Thyroid gland (tissue), 4 donors: ENCODE measurements around the gene JMJD1C. TPM values are rescaled to one million over a fixed set of nuclear protein-coding genes. Genes with fewer than 3 reads are reported as not detected.

Experiments used
- DNase-seq, 2 donors: peaks; one replicate each; pipeline ENCODE4 v3.0.0-alpha.2; 2019
- H3K27ac ChIP-seq, 3 donors: fragments of 200-600 bp; sonication (generic); 1 replicate in 2 of 3; 2 replicates in 1 of 3; pipeline ENCODE4 v1.5.1; 2016 to 2019; ENCODE audit warnings: mild to moderate bottlenecking in 1 of 3, moderate library complexity in 1 of 3
- H3K27me3 ChIP-seq: fragments of 200-600 bp; sonication (generic); one replicate; pipeline ENCODE4 v1.5.1; 2019
- H3K36me3 ChIP-seq, 2 donors: fragments of 200-600 bp; sonication (generic); one replicate each; pipeline ENCODE4 v1.5.1; 2016 to 2019
- H3K4me1 ChIP-seq, 2 donors: fragments of 200-600 bp; sonication (generic); one replicate each; pipeline ENCODE4 v1.5.1; 2017 to 2019
- H3K4me3 ChIP-seq, 3 donors: fragments of 200-600 bp; sonication (generic); replicated peaks in 1 of 3; 1 replicate in 2 of 3; 2 replicates in 1 of 3; pipeline ENCODE4 v1.5.1; 2016; ENCODE audit warnings: mild to moderate bottlenecking in 1 of 3
- H3K9me3 ChIP-seq: fragments of 200-600 bp; sonication (generic); one replicate; pipeline ENCODE4 v1.5.1; 2017
- POLR2A ChIP-seq, 2 donors: fragments of 450-650 bp; IDR thresholded peaks; one replicate each; pipeline ENCODE4 v1.6.1; 2017; ENCODE audit warnings: antibody characterized with exemption in 2 of 2, mild to moderate bottlenecking in 2 of 2, moderate library complexity in 1 of 2
- WGBS, 2 donors: methylation state at CpG; one replicate each; pipeline ENCODE4 v1.1.5; 2017; 5-methylcytosine and 5-hydroxymethylcytosine counted together
- intact Hi-C: fragments of 100-400 bp; cut with DNase I; formaldehyde crosslinking; loops from one replicate; pipeline ENCODE4 v1.15.1; 2023
- total RNA-seq, 4 donors: library from RNA; depleted of rRNA; stranded (reverse); fragments of >200 nt; gene quantifications; one replicate each; pipeline ENCODE4 v1.2.3, GENCODE V29; 2016
- TF ChIP-seq, protein P1 (sequence below), 6 experiments: fragments of 200-600 bp in 3 of 6; fragments of 450-650 bp in 3 of 6; sonication (generic) in 3 of 6; IDR thresholded peaks; one replicate each; pipeline ENCODE4 v1.5.1; 2016 to 2019; ENCODE audit warnings: antibody characterized with exemption in 6 of 6, mild to moderate bottlenecking in 2 of 6, inconsistent platforms in 1 of 6, moderate library complexity in 1 of 6

JMJD1C gene
- total RNA-seq, 4 donors from 2014 or later: 120 to 168 (median 136) TPM

- TF ChIP-seq, protein P1, sequence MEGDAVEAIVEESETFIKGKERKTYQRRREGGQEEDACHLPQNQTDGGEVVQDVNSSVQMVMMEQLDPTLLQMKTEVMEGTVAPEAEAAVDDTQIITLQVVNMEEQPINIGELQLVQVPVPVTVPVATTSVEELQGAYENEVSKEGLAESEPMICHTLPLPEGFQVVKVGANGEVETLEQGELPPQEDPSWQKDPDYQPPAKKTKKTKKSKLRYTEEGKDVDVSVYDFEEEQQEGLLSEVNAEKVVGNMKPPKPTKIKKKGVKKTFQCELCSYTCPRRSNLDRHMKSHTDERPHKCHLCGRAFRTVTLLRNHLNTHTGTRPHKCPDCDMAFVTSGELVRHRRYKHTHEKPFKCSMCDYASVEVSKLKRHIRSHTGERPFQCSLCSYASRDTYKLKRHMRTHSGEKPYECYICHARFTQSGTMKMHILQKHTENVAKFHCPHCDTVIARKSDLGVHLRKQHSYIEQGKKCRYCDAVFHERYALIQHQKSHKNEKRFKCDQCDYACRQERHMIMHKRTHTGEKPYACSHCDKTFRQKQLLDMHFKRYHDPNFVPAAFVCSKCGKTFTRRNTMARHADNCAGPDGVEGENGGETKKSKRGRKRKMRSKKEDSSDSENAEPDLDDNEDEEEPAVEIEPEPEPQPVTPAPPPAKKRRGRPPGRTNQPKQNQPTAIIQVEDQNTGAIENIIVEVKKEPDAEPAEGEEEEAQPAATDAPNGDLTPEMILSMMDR (IDR thresholded peaks at IDR 0.05): no peak
- no peak for TF ChIP-seq POLR2A (IDR thresholded peaks at IDR 0.05)
- H3K4me1 ChIP-seq: peaks cover 18% of the 10 kb centered on the region in 2 donors
- no peak for DNase-seq
- intact Hi-C loops: no loop called here
- H3K9me3 ChIP-seq: no peaks in the 10 kb centered on the region
- 92 to 93% methylated on average over 1 of the region's 1 CpG for WGBS, 2 donors
- no peaks in the 10 kb centered on the region for H3K27me3 ChIP-seq
- H3K36me3 ChIP-seq: no peaks in the 10 kb centered on the region
- H3K4me3 ChIP-seq: no peak overlapping the region
- H3K27ac ChIP-seq: no peak overlapping the region
Measured at GRCh38 chr10:63416376-63416775, 49.4 kb downstream of the JMJD1C start.

DNA sequence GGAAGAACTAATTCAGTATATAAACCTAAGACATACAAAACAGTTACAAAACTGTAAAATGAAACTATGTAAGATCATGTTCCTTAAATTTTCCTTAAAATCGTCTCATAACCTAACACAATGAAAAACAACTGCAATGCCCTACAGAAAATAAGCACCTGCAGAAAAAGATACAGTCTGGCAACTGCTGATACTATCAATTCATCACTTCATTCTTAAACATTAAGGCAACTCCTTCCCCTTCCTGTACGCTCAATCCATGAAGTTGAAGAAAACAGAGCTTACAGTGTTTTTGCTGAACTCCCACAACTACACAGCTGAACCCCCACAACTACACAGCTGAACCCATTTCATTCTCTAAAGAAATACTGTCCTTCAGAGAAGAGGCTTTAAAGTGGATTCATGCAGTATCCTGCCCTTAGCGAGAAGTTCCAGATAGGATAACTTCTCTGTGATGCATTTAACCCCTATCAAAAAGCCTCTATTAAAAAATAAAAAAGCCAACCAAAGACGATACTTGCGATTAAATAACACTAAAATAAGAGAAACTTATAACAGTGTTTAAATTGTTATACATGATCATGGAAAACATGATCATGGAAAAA is 50.0 kb downstream of the JMJD1C start:
- intact Hi-C loops: no loop called here
- TF ChIP-seq POLR2A (IDR thresholded peaks at IDR 0.05): no peak
- TF ChIP-seq, protein P1 (IDR thresholded peaks at IDR 0.05): no peak
- no peaks in the 10 kb centered on the region for H3K27me3 ChIP-seq
- no peak overlapping the region for H3K27ac ChIP-seq
- no peaks in the 10 kb centered on the region for H3K36me3 ChIP-seq
- peaks cover 16 to 18% of the 10 kb centered on the region in 2 donors for H3K4me1 ChIP-seq
- 75 to 76% methylated on average over 5 of the region's 5 CpGs for WGBS, 2 donors
- H3K9me3 ChIP-seq: no peaks in the 10 kb centered on the region
- DNase-seq: no peak
- H3K4me3 ChIP-seq: no peak overlapping the region

DNA sequence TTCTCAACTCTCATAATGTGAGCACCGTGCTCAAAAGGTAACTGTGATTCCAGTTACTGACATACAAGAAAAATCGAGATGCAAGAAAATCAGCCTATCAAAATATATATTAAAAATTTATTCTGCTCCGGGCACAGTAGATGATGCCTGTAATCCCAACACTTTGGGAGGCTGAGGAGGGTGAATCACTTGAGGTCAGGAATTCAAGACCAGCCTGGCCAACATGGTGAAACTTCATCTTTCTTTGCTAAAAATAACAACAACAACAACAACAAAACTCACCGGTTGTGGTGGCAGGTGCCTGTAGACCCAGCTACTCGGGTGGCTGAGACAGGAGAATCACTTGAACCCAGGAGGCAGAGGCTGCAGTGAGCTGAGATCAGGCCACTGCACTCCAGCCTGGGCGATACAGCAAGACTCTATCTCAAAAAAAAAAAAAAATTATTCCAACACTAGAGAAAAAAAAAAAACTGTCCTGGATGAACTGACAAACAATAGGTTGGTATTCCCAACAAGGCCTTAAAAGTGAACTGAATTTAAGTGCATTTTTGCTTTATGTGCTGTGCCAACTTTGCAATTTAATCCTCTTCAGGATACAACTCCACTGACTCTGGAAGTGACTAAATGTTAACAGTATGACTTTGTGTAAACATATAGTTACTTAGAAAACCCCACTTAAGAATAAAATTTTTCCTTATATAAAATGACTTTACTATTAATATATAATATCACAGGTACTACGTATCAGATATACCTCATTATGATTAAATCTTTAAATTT is 51.1 kb downstream of the JMJD1C start:
- 93% methylated on average over 7 of the region's 7 CpGs for WGBS, 2 donors
- no peaks in the 10 kb centered on the region for H3K36me3 ChIP-seq
- no peaks in the 10 kb centered on the region for H3K27me3 ChIP-seq
- H3K4me3 ChIP-seq: no peak overlapping the region
- H3K4me1 ChIP-seq: peaks cover 16 to 23% of the 10 kb centered on the region in 2 donors
- intact Hi-C loops: no loop called here
- DNase-seq: no peak
- no peak for TF ChIP-seq POLR2A (IDR thresholded peaks at IDR 0.05)
- TF ChIP-seq, protein P1 (IDR thresholded peaks at IDR 0.05): no peak
- no peak overlapping the region for H3K27ac ChIP-seq
- H3K9me3 ChIP-seq: no peaks in the 10 kb centered on the region

GRCh38 chr10:63413429-63413828 is 52.3 kb downstream of the JMJD1C start:
- intact Hi-C loops: no loop called here
- Histone ChIP-seq H3K4me1 (peaks cover 16 to 23% of the 10 kb centered on the region in 2 donors), H3K36me3 (no peaks in the 10 kb centered on the region), H3K27ac (no peak overlapping the region), H3K27me3 (no peaks in the 10 kb centered on the region), H3K4me3 (no peak overlapping the region), H3K9me3 (no peaks in the 10 kb centered on the region)
- DNase-seq: no peak
- TF ChIP-seq, protein P1 (IDR thresholded peaks at IDR 0.05): no peak
- no peak for TF ChIP-seq POLR2A (IDR thresholded peaks at IDR 0.05)
- 60 to 94% methylated on average over 3 of the region's 3 CpGs for WGBS, 2 donors

GRCh38 chr10:63412304-63412703 is 53.5 kb downstream of the JMJD1C start:
- intact Hi-C loops: no loop called here
- TF ChIP-seq, protein P1 (IDR thresholded peaks at IDR 0.05): no peak
- TF ChIP-seq POLR2A (IDR thresholded peaks at IDR 0.05): no peak
- H3K36me3 ChIP-seq: no peaks in the 10 kb centered on the region
- no peak overlapping the region for H3K27ac ChIP-seq
- no peak overlapping the region for H3K4me3 ChIP-seq
- no peaks in the 10 kb centered on the region for H3K27me3 ChIP-seq
- DNase-seq: no peak
- H3K4me1 ChIP-seq: peaks cover 11 to 14% of the 10 kb centered on the region in 2 donors
- 98 to 99% methylated on average over 5 of the region's 5 CpGs for WGBS, 2 donors
- no peaks in the 10 kb centered on the region for H3K9me3 ChIP-seq
